A549 (cell line): ENCODE results near the gene NOBOX. TPM values are rescaled to one million over a fixed set of nuclear protein-coding genes. Genes with fewer than 3 reads are reported as not detected.
A peak's percentile ranks its signal among the peaks of the same experiment; 100 is the strongest.

ENCODE experiments used
- ATAC-seq, 2 experiments: fragments of 200-7000 bp in 1 of 2; fragments of >200 bp in 1 of 2; cut with Nextera tagmentation in 1 of 2; cut with Tn5 transposase in 1 of 2; 3 replicates each; pipeline versions ENCODE4 v1.8.0 to v1.9.1; 2018 to 2020; ENCODE audit warnings: mild to moderate bottlenecking in 1 of 2, moderate library complexity in 1 of 2
- CTCF ChIA-PET: fragments of 300-600 bp; sonication (Branson Sonifier 250); formaldehyde crosslinking; extraction: SDS; loops from one replicate; lab custom pipeline; 2021; ENCODE audit warnings: antibody characterized with exemption, inconsistent platforms; lab: Yijun Ruan, JAX
- POLR2A ChIA-PET: fragments of 350-600 bp; formaldehyde crosslinking; extraction: SDS; loops from one replicate; lab custom pipeline; 2021; ENCODE audit warnings: antibody characterized with exemption, inconsistent platforms; lab: Yijun Ruan, JAX
- DNase-seq, 2 experiments: peaks; one replicate each; pipeline versions ENCODE4 v3.0.0 to v3.0.0-alpha.2; 2011 to 2016; ENCODE audit warnings: low read depth in 1 of 2, low spot score in 1 of 2
- FAIRE-seq: peaks from 2 replicates; lab custom pipeline; 2011; peaks lifted over from hg19 to GRCh38; lab: Jason Lieb, UNC
- H3K27ac ChIP-seq, 2 experiments: fragments of >200 bp; sonication (Bioruptor Twin); formaldehyde crosslinking; 3 replicates each; pipeline ENCODE4 v1.5.1; 2016 to 2017
- H3K4me1 ChIP-seq: fragments of >200 bp; sonication (Bioruptor Twin); formaldehyde crosslinking; 3 replicates; pipeline ENCODE4 v1.6.1; 2016
- H3K4me2 ChIP-seq: fragments of >200 bp; sonication (Bioruptor Twin); formaldehyde crosslinking; 3 replicates; pipeline ENCODE4 v1.6.1; 2016
- H3K4me3 ChIP-seq: fragments of >200 bp; sonication (Bioruptor Twin); formaldehyde crosslinking; 3 replicates; pipeline ENCODE4 v1.5.1; 2016
- H3K9me3 ChIP-seq: fragments of >200 bp; sonication (Bioruptor Twin); formaldehyde crosslinking; 3 replicates; pipeline ENCODE4 v1.6.1; 2016
- CBX2 ChIP-seq: fragments of 200-600 bp; sonication (generic); IDR thresholded peaks from 2 replicates; pipeline ENCODE4 v1.6.1; 2016; ENCODE audit warnings: low read depth, mild to moderate bottlenecking, borderline replicate concordance
- CBX8 ChIP-seq: fragments of 200-600 bp; sonication (generic); IDR thresholded peaks from 2 replicates; pipeline ENCODE4 v1.6.1; 2016
- CHD2 ChIP-seq: fragments of 150-350 bp; IDR thresholded peaks from 2 replicates; pipeline ENCODE4 v1.6.1; 2014; ENCODE audit warnings: low read length; ENCODE audit not compliant: partially characterized antibody
- CHD4 ChIP-seq: fragments of 200-600 bp; sonication (generic); IDR thresholded peaks from 2 replicates; pipeline ENCODE4 v1.6.1; 2016; ENCODE audit warnings: antibody characterized with exemption, mild to moderate bottlenecking, borderline replicate concordance
- EHF ChIP-seq: fragments of 250-450 bp; sonication (Bioruptor Pico); IDR thresholded peaks from 2 replicates; pipeline ENCODE4 v1.5.0; 2020; ENCODE audit warnings: mild to moderate bottlenecking
- EP300 ChIP-seq, 2 experiments: fragments of >200 bp; sonication (Bioruptor Twin); formaldehyde crosslinking; IDR thresholded peaks; 2 replicates in 1 of 2; 3 replicates in 1 of 2; pipeline ENCODE4 v1.6.1; 2016 to 2017
- FOSL2 ChIP-seq, 2 experiments: fragments of 450-650 bp in 1 of 2; fragments of >200 bp in 1 of 2; sonication (Bioruptor Twin) in 1 of 2; formaldehyde crosslinking; IDR thresholded peaks; 2 replicates each; pipeline versions ENCODE4 v1.5.0 to v1.6.1; 2016 to 2020; ENCODE audit warnings: mild to moderate bottlenecking in 1 of 2, moderate library complexity in 1 of 2
- HEYL ChIP-seq: fragments of 250-450 bp; sonication (Bioruptor Pico); IDR thresholded peaks from 2 replicates; pipeline ENCODE4 v1.8.0; 2021; ENCODE audit warnings: mild to moderate bottlenecking, moderate library complexity
- JUN ChIP-seq, 2 experiments: fragments of >200 bp; sonication (Bioruptor Twin); formaldehyde crosslinking; IDR thresholded peaks; 2 replicates in 1 of 2; 3 replicates in 1 of 2; pipeline ENCODE4 v1.6.1; 2016 to 2017
- JUNB ChIP-seq: fragments of >200 bp; sonication (Bioruptor Twin); formaldehyde crosslinking; IDR thresholded peaks from 2 replicates; pipeline ENCODE4 v1.6.1; 2016
- NPAS2 ChIP-seq: fragments of 250-450 bp; sonication (Bioruptor Pico); IDR thresholded peaks from 2 replicates; pipeline ENCODE4 v1.8.0; 2022; ENCODE audit warnings: mild to moderate bottlenecking, moderate library complexity, borderline replicate concordance
- PHF8 ChIP-seq: fragments of 200-600 bp; sonication (generic); IDR thresholded peaks from 2 replicates; pipeline ENCODE4 v1.6.1; 2016; ENCODE audit warnings: low read depth, mild to moderate bottlenecking, antibody characterized with exemption, moderate library complexity, borderline replicate concordance
- RAD21 ChIP-seq, 2 experiments: fragments of >200 bp in 1 of 2; sonication (Bioruptor Twin) in 1 of 2; formaldehyde crosslinking in 1 of 2; IDR thresholded peaks in 1 of 2; conservative IDR thresholded peaks in 1 of 2; 2 replicates in 1 of 2; 3 replicates in 1 of 2; pipeline ENCODE4 v1.6.1; 2012 to 2018; ENCODE audit warnings: inconsistent platforms in 1 of 2
- RFX5 ChIP-seq: fragments of 450-650 bp; IDR thresholded peaks from 2 replicates; pipeline ENCODE4 v1.7.1; 2014; ENCODE audit warnings: antibody characterized with exemption, mild to moderate bottlenecking, moderate library complexity
- RNF2 ChIP-seq: fragments of 200-600 bp; sonication (generic); IDR thresholded peaks from 2 replicates; pipeline ENCODE4 v1.6.1; 2016; ENCODE audit warnings: low read depth, mild to moderate bottlenecking, antibody characterized with exemption, moderate library complexity, borderline replicate concordance
- TP53 ChIP-seq: fragments of 250-450 bp; sonication (Bioruptor Pico); IDR thresholded peaks from 2 replicates; pipeline ENCODE4 v1.5.0; 2021; ENCODE audit warnings: mild to moderate bottlenecking, moderate library complexity
- ZSCAN20 ChIP-seq: fragments of 250-450 bp; sonication (Bioruptor Pico); IDR thresholded peaks from 2 replicates; pipeline ENCODE4 v1.8.0; 2022; ENCODE audit warnings: mild to moderate bottlenecking, moderate library complexity
- WGBS: methylation state at CpG from one replicate; pipeline ENCODE4 v1.1.6; 2017; ENCODE audit errors: missing lambda C conversion rate; 5-methylcytosine and 5-hydroxymethylcytosine counted together
- polyA plus RNA-seq, 4 experiments: library from polyadenylated mRNA; depleted of rRNA in 3 of 4; stranded (reverse); fragments of >200 nt; fragmentation: RNase III in 1 of 4; extraction: RNeasy Plus Mini Kit Qiagen cat#74134 plus additional on column Dnase treatment in 1 of 4; gene quantifications; 2 replicates in 3 of 4; 3 replicates in 1 of 4; pipeline ENCODE4 v1.2.3, GENCODE V29; 2011 to 2017
- TF ChIP-seq, protein P1 (sequence below): fragments of >200 bp; sonication (Bioruptor Twin); formaldehyde crosslinking; IDR thresholded peaks from 2 replicates; pipeline ENCODE4 v1.6.1; 2016
- TF ChIP-seq, protein P2 (sequence below): IDR thresholded peaks from 2 replicates; pipeline ENCODE4 v1.6.1; 2012
- TF ChIP-seq, protein P3 (sequence below): fragments of 200-600 bp; sonication (generic); IDR thresholded peaks from 2 replicates; pipeline ENCODE4 v1.6.1; 2016; ENCODE audit warnings: antibody characterized with exemption, mild to moderate bottlenecking, moderate library complexity
- TF ChIP-seq, protein P4 (sequence below): fragments of >200 bp; sonication (Bioruptor Twin); formaldehyde crosslinking; IDR thresholded peaks from 3 replicates; pipeline ENCODE4 v1.6.1; 2016

NOBOX gene
- polyA plus RNA-seq, 2 of the 4 experiments (the other 2 are of a cell fraction), result not detected

DNA sequence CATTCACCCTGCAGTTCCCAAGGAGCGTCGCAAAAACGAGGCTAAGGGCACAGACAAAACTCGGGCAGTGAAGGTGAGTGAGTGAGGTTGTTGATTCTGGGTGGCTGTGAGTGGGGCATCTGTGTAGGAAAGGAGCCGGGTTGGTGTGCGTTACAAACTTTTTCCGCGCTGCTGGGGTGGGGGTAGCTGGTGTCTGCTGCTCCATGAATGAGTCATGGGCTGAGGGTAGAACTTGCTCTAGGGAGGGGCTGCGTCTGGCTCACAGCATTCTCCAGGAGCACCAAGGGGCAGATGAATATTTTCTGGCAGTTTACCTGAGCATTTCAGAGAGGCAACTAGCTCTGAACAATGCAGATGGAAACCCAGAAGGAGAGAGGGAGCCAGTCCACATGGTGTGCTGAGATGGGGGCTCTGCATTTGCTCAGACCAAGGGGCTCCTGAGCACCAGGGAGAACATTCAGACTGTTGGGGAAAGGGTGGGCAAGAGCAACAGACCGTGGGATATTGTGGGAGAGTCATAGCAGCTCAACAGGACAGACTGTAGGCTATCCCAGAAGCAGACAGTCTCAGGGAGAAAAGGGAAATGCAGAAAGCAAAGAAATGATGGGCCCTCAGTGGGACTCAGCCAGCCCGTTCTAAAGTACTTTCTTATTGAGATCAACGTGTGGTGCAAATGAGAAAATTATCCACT lies 18.8 kb downstream of the NOBOX start:
- Histone ChIP-seq H3K4me3 (no peak overlapping the region; the same call in 2 of the 3 replicates), H3K27ac (peak overlapping the region; percentile 69 to 79), H3K4me1 (peaks cover 27% of the 10 kb centered on the region), H3K4me2 (peak overlapping the region; percentile 71), H3K9me3 (no peaks in the 10 kb centered on the region)
- ATAC-seq (peak; percentile 84 to 88), DNase-seq (peak in 1 of 2 experiments; percentile 45), FAIRE-seq (no peak)
- 26% methylated on average over 12 of the region's 12 CpGs for WGBS
- TF ChIP-seq FOSL2 (IDR thresholded peaks at IDR 0.05), result 0 out of 2 replicates have a peak, but pooled peaks have one; percentile 11
- TF ChIP-seq FOSL2 (CRISPR knock-in tag; IDR thresholded peaks at IDR 0.05), result peak; percentile 31; the same call in 1 of the 2 replicates
- no peak for TF ChIP-seq CHD2
- no peak for TF ChIP-seq ZSCAN20 (CRISPR knock-in tag)
- POLR2A ChIA-PET, result no interaction called here
- CTCF ChIA-PET, result no interaction called here

DNA sequence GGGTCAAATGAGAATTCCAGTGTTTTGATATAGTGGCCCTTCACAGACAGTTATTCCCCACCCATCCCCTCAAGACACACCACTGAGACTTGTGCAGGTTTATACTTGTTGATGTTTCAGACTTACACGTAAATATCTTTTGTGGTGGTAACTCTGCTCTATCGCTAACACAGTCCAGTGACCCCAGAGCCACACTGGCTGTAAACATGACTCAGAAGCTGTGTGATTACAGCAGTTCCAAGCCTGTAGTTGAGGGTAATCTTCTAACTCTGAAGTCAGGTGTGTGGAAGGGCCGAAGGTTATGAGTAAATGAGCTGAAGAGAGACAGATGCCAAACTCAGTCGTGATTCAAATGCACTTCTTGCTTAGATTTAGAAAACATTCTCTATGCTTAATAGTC lies 19.4 kb downstream of the NOBOX start:
- no peak for TF ChIP-seq RFX5
- no peak for TF ChIP-seq EP300 (IDR thresholded peaks at IDR 0.05)
- TF ChIP-seq FOSL2 (IDR thresholded peaks at IDR 0.05), result 0 out of 2 replicates have a peak, but pooled peaks have one; percentile 5
- no peak for TF ChIP-seq FOSL2 (CRISPR knock-in tag; IDR thresholded peaks at IDR 0.05)
- TF ChIP-seq, all 56 proteins: peak for 1
- FAIRE-seq, result no peak
- H3K4me1 ChIP-seq, result peaks cover 27% of the 10 kb centered on the region
- peak; percentile 85 to 86 for ATAC-seq
- POLR2A ChIA-PET, result no interaction called here
- H3K4me2 ChIP-seq, result peak overlapping the region; percentile 71
- peak overlapping the region; percentile 69 to 79 for H3K27ac ChIP-seq
- no peak overlapping the region; the same call in 2 of the 3 replicates for H3K4me3 ChIP-seq
- 22% methylated on average over 4 of the region's 4 CpGs for WGBS
- H3K9me3 ChIP-seq, result no peaks in the 10 kb centered on the region
- CTCF ChIA-PET, result interaction anchor here (1.7 kb wide), 1 partner anchor 8 kb away, joined by 4 read pairs; no protein-coding TSS in a partner anchor
- peak; percentile 21 to 38 for DNase-seq

DNA sequence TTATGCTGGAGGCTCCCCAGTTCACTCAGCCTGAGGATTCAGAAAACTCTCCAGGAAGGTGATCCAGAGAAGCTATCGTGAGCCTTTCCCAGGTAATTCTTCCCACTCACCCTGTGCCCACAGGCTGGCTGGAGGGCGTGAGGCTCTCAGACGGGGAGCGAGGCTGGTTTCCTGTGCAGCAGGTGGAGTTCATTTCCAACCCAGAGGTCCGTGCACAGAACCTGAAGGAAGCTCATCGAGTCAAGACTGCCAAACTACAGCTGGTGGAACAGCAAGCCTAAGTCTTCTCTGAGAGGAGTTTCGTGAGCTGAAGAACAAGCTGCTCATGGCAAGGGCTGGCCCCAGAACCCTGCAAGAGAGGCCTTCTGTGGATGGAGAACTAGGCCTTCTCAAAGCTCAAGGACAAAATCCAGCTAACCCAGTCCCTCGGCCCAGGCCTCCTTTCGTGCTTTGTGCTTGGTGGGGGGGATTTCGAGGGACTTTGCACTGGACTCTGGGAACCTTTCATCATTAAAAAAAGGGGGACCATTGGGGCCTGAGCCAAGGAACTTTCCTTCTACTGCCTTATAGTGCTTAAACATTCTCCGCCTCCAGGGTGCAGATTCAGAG lies 23.6 kb downstream of the NOBOX start:
- Histone ChIP-seq H3K4me1 (peaks cover 15% of the 10 kb centered on the region), H3K9me3 (no peaks in the 10 kb centered on the region), H3K4me2 (no peak overlapping the region), H3K4me3 (no peak overlapping the region), H3K27ac (no peak overlapping the region)
- DNase-seq (no peak), ATAC-seq (no peak), FAIRE-seq (no peak)
- TF ChIP-seq PHF8, result no peak
- no peak for TF ChIP-seq HEYL
- no peak for TF ChIP-seq RNF2
- TF ChIP-seq JUNB, result no peak
- ChIA-PET CTCF (interaction anchor here (2.4 kb wide), 1 partner anchor 12 kb away, joined by 14 read pairs; no protein-coding TSS in a partner anchor), POLR2A (no interaction called here)
- 72% methylated on average over 11 of the region's 11 CpGs for WGBS

DNA sequence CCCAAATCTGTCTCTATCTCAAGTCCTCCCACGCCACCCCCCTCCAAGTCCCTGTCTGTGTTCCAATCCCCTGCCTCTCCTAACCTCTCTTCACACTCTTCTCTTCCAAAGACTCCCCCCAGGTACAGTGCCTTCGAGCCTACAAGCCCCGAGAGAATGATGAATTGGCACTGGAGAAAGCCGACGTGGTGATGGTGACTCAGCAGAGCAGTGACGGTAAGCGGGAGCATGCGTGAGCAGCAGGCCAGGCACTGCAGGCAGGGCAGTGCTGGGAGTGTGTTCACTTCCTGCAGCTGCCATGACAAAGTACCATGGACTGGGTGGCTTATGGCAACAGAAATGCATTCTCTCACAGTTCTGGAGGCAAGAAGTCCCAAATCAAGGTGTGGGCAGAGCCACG lies 24.8 kb downstream of the NOBOX start:
- ATAC-seq (no peak), FAIRE-seq (no peak), DNase-seq (no peak)
- POLR2A ChIA-PET, result no interaction called here
- Histone ChIP-seq H3K9me3 (no peaks in the 10 kb centered on the region), H3K4me2 (no peak overlapping the region), H3K27ac (no peak overlapping the region), H3K4me3 (no peak overlapping the region), H3K4me1 (peaks cover 3% of the 10 kb centered on the region; the same call in 2 of the 3 replicates)
- 63% methylated on average over 9 of the region's 9 CpGs for WGBS
- CTCF ChIA-PET, result interaction anchor here (1.5 kb wide), 1 partner anchor 13 kb away, joined by 5 read pairs; no protein-coding TSS in a partner anchor
- TF ChIP-seq, protein P1, sequence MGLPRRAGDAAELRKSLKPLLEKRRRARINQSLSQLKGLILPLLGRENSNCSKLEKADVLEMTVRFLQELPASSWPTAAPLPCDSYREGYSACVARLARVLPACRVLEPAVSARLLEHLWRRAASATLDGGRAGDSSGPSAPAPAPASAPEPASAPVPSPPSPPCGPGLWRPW, result no peak
- TF ChIP-seq, protein P2, sequence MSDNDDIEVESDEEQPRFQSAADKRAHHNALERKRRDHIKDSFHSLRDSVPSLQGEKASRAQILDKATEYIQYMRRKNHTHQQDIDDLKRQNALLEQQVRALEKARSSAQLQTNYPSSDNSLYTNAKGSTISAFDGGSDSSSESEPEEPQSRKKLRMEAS, result no peak
- TF ChIP-seq JUN (IDR thresholded peaks at IDR 0.05) (no peak), CBX2 (no peak), RAD21 (conservative IDR thresholded peaks at IDR 0.05 in 1 of 2, IDR thresholded peaks at IDR 0.05 in 1 of 2) (no peak), CHD2 (no peak), PHF8 (no peak), CBX8 (no peak), CHD4 (no peak), EHF (CRISPR knock-in tag) (no peak), NPAS2 (CRISPR knock-in tag) (no peak), TP53 (CRISPR knock-in tag) (no peak), EP300 (IDR thresholded peaks at IDR 0.05) (no peak)
- TF ChIP-seq, protein P3, sequence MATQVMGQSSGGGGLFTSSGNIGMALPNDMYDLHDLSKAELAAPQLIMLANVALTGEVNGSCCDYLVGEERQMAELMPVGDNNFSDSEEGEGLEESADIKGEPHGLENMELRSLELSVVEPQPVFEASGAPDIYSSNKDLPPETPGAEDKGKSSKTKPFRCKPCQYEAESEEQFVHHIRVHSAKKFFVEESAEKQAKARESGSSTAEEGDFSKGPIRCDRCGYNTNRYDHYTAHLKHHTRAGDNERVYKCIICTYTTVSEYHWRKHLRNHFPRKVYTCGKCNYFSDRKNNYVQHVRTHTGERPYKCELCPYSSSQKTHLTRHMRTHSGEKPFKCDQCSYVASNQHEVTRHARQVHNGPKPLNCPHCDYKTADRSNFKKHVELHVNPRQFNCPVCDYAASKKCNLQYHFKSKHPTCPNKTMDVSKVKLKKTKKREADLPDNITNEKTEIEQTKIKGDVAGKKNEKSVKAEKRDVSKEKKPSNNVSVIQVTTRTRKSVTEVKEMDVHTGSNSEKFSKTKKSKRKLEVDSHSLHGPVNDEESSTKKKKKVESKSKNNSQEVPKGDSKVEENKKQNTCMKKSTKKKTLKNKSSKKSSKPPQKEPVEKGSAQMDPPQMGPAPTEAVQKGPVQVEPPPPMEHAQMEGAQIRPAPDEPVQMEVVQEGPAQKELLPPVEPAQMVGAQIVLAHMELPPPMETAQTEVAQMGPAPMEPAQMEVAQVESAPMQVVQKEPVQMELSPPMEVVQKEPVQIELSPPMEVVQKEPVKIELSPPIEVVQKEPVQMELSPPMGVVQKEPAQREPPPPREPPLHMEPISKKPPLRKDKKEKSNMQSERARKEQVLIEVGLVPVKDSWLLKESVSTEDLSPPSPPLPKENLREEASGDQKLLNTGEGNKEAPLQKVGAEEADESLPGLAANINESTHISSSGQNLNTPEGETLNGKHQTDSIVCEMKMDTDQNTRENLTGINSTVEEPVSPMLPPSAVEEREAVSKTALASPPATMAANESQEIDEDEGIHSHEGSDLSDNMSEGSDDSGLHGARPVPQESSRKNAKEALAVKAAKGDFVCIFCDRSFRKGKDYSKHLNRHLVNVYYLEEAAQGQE, result no peak
- TF ChIP-seq, protein P4, sequence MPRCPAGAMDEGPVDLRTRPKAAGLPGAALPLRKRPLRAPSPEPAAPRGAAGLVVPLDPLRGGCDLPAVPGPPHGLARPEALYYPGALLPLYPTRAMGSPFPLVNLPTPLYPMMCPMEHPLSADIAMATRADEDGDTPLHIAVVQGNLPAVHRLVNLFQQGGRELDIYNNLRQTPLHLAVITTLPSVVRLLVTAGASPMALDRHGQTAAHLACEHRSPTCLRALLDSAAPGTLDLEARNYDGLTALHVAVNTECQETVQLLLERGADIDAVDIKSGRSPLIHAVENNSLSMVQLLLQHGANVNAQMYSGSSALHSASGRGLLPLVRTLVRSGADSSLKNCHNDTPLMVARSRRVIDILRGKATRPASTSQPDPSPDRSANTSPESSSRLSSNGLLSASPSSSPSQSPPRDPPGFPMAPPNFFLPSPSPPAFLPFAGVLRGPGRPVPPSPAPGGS, result no peak
